ENCODE results near the gene STAM2. TPM values are rescaled to one million over a fixed set of nuclear protein-coding genes. Genes with fewer than 3 reads are reported as not detected.
"Not testable (repeated sequence)": the region's sequence is repeated elsewhere in the genome, so short reads cannot be mapped to it uniquely, and the experiment has no call there.

STAM2 gene
- total RNA-seq, 2 donors from 2014 or later: 26.8 to 27.3 TPM

DNA sequence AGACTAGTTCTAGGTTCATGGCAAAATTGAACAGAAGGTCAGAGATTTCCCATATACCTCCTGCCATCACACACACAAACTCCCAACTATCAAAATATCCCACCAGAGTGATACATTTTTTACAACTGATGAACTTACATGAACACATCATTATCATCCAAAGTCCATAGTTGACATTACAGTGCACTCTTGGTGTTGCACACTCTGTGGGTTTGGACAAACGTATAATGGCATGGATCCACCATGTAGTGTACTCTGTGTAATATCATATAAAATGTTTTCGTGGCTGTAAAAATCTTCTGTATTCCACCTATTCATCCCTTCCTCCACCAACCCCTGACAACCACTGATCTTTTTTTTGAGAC is 25.9 kb upstream of the STAM2 start:
- H3K9me3 ChIP-seq: no peaks in the 10 kb centered on the region
- H3K4me3 ChIP-seq: no peak overlapping the region
- no peaks in the 10 kb centered on the region for H3K36me3 ChIP-seq
- DNase-seq (ENCODE audit: low spot score): no peak
- TF ChIP-seq, protein P1, sequence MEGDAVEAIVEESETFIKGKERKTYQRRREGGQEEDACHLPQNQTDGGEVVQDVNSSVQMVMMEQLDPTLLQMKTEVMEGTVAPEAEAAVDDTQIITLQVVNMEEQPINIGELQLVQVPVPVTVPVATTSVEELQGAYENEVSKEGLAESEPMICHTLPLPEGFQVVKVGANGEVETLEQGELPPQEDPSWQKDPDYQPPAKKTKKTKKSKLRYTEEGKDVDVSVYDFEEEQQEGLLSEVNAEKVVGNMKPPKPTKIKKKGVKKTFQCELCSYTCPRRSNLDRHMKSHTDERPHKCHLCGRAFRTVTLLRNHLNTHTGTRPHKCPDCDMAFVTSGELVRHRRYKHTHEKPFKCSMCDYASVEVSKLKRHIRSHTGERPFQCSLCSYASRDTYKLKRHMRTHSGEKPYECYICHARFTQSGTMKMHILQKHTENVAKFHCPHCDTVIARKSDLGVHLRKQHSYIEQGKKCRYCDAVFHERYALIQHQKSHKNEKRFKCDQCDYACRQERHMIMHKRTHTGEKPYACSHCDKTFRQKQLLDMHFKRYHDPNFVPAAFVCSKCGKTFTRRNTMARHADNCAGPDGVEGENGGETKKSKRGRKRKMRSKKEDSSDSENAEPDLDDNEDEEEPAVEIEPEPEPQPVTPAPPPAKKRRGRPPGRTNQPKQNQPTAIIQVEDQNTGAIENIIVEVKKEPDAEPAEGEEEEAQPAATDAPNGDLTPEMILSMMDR (IDR thresholded peaks at IDR 0.05): no peak
- H3K4me1 ChIP-seq: peaks cover 0 to 3% of the 10 kb centered on the region in 2 donors
- H3K27ac ChIP-seq: no peak overlapping the region
- H3K27me3 ChIP-seq: no peaks in the 10 kb centered on the region

DNA sequence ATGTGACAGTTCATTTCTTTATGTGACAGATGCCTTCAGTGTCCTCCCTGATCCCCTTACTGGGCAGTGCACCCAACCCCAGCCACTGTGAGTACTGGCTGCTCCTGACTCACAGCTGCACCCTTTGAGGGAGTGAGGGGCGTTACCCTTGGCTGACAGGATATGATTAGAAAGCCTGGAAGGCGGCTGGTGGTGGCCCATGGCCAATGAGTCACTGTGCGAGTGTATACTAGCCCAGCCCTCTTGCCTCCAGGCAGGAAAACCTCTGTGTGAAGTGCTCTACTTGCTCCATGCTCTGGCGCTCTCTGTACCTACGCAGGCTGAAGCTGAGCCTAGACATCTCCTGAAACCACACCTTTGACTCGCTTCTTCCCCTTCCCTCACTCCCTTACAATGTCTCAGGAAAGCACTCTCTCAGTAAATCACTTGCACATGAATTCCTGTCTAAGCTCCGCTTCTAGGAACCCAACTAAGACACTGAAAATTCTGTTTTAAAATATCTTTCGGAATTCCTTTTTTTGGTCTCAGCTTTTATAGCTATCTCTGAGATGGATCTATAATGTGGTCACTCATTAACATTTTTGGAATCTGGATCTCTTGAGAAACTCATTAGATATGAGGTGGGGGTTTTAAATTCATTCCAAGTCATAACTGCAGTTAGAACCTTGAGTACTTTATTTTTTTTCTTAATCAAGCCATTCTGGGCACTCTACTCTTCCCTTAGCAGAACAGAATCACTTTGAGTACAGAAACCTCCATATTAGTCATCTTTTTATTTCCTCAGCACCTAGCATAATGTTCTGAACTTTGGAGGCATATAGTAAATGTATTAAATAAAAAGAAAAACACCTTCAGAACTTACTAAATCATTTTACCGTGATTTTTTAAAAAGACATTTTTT is 25.3 kb upstream of the STAM2 start:
- H3K9me3 ChIP-seq: no peaks in the 10 kb centered on the region
- no peaks in the 10 kb centered on the region for H3K36me3 ChIP-seq
- TF ChIP-seq, protein P1 (IDR thresholded peaks at IDR 0.05): no peak
- H3K4me3 ChIP-seq: no peak overlapping the region
- DNase-seq (ENCODE audit: low spot score): peak; percentile 94
- H3K27ac ChIP-seq: no peak overlapping the region
- peaks cover 0 to 3% of the 10 kb centered on the region in 2 donors for H3K4me1 ChIP-seq
- H3K27me3 ChIP-seq: no peaks in the 10 kb centered on the region

DNA sequence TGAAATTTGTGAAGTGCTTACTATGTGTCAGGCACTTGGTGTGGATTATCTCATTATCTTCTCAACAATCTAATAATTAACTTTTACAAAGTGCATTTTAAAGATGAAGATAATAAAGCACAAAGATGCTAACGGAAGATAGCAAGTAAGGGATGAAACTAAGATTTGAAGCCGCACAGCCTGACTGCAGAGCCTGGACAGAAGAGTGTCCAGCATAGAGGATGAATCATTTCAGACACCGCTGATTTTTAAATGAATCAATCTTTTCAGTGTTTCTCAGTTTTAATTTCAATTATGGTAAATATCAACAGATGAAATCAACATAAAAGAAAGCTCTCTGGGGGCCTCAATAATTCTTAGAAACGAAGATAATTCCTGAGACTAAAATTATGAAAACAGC is 24.5 kb upstream of the STAM2 start:
- peaks cover 0 to 3% of the 10 kb centered on the region in 2 donors for H3K4me1 ChIP-seq
- TF ChIP-seq, protein P1 (IDR thresholded peaks at IDR 0.05): no peak
- H3K4me3 ChIP-seq: no peak overlapping the region
- DNase-seq (ENCODE audit: low spot score): no peak
- no peaks in the 10 kb centered on the region for H3K27me3 ChIP-seq
- H3K36me3 ChIP-seq: no peaks in the 10 kb centered on the region
- no peak overlapping the region for H3K27ac ChIP-seq
- no peaks in the 10 kb centered on the region for H3K9me3 ChIP-seq

DNA sequence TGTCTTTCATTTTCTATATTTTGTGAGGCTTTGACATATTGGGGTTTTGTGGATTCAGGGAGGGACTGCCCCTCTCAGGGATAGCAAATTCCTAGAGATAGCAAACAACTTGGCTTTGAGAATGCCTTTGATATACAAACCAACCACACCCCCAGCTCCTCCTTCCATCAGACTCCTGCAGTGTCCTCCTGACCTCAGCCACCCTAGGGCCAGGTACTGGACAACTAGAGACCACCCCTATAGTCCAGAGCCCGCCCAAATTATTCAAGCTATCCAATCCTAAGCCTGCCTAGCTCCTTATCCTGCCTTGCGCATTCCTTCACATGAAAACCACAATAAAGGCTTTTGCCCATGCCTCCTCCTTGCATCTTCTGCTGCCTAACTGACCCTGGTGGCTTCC is 22.9 kb upstream of the STAM2 start:
- DNase-seq (ENCODE audit: low spot score): no peak
- no peak overlapping the region for H3K4me3 ChIP-seq
- TF ChIP-seq, protein P1 (IDR thresholded peaks at IDR 0.05): no peak
- no peaks in the 10 kb centered on the region for H3K27me3 ChIP-seq
- peaks cover 0 to 3% of the 10 kb centered on the region in 2 donors for H3K4me1 ChIP-seq
- H3K36me3 ChIP-seq: no peaks in the 10 kb centered on the region
- no peak overlapping the region for H3K27ac ChIP-seq
- H3K9me3 ChIP-seq: no peaks in the 10 kb centered on the region

DNA sequence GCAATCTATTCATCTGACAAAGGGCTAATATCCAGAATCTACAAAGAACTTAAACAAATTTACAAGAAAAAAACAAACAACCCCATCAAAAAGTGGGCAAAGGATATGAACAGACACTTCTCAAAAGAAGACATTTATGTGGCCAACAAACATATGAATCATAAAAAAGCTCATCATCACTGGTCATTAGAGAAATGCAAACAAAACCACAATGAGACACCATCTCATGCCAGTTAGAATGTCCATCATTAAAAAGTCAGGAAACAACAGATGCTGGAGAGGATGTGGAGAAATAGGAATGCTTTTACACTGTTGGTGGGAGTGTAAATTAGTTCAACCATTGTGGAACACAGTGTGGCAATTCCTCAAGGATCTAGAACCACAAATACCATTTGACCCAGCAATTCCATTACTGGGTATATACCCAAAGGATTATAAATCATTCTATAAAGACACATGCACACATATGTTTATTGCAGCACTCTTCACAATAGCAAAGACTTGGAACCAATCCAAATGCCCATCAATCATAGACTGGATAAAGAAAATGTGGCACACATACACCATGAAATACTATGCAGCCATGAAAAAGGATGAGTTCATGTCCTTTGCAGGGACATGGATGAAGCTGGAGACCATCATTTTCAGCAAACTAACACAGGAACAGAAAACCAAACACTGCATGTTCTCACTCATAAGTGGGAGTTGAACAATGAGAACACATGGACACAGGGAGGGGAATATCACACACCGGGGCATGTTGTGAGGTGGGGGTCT is 22.1 kb upstream of the STAM2 start:
- not testable (repeated sequence) for DNase-seq (ENCODE audit: low spot score); H3K27me3 ChIP-seq; H3K9me3 ChIP-seq; H3K36me3 ChIP-seq; H3K4me1 ChIP-seq; H3K27ac ChIP-seq; H3K4me3 ChIP-seq
